GM12873 (cell line): ENCODE results near the gene SLC17A5.

Experiments
- CTCF ChIP-seq: IDR thresholded peaks from 2 replicates; pipeline ENCODE4 v1.5.1; 2012; ENCODE audit warnings: low read depth, mild to moderate bottlenecking, moderate library complexity, low read length, control low read depth; ENCODE audit not compliant: insufficient read depth; ENCODE audit errors: missing control alignments

Gene SLC17A5

DNA sequence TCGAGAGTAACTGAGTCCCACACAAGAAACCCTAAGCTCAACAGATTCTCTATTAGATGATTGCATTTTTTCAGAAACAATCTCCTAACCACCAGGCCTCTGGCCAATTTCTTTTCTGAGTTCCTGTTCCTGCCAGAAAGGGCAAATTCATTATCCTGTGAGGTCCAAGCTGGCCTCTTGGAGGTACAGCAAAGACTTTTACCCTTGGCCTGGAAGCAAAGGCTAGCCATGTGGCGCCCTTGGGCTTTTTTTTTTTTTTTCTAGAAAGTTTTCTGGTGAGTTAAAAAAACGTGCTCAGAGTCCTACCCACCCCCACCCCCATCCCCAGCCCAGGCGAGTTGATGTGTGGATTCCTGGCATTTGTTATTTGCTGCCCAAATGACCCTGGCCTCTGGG is 73.9 kb downstream of the SLC17A5 start:
- no peak for TF ChIP-seq CTCF

DNA sequence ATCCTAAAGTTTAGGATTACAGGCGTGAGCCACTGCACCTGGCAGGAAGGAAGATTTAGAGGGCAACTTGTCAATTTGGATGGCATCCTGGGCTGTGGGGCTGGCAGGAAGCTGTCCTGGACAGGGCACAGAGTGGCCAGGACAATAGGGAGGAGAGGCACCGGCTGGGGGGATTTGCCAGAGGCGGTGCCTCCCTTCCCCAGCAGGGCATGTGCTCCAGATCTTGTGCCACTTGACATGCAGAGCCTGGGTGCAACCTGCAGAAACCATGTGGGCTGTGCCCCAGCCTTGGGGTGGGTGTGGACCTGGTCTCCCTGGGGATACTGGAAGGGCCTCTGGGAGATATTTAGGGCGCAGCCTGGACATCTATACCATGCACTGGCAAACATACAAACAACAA is 74.4 kb downstream of the SLC17A5 start:
- TF ChIP-seq CTCF = no peak

GRCh38 chr6:73577676-73578075 is 76.1 kb downstream of the SLC17A5 start:
- TF ChIP-seq CTCF = no peak

- no peak for TF ChIP-seq CTCF
Observed at GRCh38 chr6:73569121-73569520, 84.7 kb downstream of the SLC17A5 start.

DNA sequence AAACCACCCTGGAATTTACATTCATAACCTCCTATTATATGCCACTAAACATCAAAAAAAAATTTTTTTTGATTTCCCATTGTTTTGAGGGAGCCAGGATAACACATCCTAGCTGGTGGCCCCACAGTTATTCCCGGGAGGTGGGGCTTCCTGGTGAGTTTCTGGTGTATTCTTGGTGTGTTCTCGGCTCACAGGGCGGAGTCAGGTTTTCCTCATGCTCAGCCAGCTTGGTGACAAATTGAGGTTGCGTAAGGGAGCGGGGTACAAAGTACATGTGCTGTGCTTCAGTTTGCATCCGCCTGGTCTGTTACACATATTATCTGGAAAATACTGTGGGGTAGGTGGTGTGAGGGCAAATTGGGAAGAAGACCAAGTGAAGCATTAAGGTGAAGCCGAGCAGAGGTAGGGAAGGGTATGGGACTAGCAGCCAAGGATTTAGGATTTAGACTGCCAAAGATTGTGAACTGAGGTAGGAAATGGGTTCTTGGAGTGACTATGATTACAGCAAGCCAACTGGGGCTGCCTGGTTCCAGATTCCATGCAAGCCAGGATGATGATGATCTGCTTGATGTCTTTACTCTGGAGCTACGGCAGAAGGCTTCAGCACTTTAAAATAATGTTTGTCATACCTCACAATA is 86.7 kb downstream of the SLC17A5 start:
- TF ChIP-seq CTCF = no peak

GRCh38 chr6:73565767-73566485 is 87.9 kb downstream of the SLC17A5 start:
- TF ChIP-seq CTCF = no peak

DNA sequence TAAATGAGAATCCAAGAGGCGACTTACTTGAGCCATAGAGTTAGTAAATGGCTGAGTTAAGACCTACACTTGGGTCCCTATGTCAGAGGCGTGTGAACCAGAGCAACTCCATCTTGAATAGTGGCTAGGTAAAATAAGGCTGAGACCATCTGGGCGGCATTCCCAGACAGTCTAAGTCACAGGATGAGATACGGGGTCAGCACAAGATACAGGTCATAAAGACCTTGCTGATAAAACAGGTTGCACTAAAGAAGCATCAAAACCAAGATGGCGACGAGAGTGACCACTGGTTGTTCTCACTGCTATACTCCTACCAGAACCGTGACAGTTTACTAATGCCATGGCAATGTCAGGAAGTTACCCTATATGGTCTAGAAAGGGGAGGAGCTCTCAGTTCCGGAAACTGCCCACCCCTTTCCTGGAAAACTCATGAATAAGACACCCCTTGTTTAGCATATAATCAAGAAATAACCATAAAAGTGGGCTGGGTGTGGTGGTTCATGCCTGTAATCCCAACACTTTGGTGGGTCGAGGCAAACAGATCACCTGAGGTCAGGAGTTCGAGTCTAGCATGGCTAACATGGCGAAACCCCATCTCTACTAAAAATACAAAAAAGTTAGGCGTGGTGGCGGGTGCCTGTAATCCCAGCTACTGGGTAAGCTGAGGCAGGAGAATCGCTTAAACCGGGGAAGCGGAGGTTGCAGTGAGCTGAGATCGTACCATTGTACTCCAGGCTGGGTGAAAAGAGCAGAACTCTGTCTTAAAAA is 89.0 kb downstream of the SLC17A5 start:
- TF ChIP-seq CTCF = no peak
